ENCODE results near the gene SLCO1A2.

SLCO1A2 gene

DNA sequence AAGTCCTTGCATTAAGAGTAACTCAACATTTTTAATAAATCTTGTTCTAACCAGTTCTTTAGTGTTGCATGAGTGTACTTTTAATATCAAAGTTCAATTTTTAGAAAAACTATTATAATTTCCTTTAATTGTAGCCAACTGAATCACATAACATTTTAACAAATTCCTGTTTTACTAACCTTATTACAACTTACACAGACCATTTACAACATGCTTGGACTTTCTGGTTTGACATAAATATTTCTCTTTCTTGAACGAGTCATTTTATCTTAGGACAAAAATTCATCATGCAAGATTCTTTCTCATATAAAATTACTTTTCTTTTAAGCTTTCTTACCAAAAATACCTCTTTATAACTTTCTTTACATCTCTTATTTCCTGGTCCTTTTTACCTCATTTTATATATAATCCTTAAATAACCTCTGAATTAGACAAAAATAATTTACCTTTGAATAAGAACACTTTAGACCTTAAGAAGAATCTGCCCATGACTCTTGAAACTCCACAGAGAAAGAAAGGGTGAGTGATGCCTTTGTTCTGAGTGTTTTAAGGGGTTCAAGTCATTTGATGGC lies 3.9 kb downstream of the SLCO1A2 start:
- TF ChIP-seq, protein P1, sequence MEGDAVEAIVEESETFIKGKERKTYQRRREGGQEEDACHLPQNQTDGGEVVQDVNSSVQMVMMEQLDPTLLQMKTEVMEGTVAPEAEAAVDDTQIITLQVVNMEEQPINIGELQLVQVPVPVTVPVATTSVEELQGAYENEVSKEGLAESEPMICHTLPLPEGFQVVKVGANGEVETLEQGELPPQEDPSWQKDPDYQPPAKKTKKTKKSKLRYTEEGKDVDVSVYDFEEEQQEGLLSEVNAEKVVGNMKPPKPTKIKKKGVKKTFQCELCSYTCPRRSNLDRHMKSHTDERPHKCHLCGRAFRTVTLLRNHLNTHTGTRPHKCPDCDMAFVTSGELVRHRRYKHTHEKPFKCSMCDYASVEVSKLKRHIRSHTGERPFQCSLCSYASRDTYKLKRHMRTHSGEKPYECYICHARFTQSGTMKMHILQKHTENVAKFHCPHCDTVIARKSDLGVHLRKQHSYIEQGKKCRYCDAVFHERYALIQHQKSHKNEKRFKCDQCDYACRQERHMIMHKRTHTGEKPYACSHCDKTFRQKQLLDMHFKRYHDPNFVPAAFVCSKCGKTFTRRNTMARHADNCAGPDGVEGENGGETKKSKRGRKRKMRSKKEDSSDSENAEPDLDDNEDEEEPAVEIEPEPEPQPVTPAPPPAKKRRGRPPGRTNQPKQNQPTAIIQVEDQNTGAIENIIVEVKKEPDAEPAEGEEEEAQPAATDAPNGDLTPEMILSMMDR (IDR thresholded peaks at IDR 0.05): no peak
- Histone ChIP-seq H3K27ac (no peak overlapping the region), H3K4me3 (no peak overlapping the region)
- no peak for DNase-seq (ENCODE audit: low spot score)

DNA sequence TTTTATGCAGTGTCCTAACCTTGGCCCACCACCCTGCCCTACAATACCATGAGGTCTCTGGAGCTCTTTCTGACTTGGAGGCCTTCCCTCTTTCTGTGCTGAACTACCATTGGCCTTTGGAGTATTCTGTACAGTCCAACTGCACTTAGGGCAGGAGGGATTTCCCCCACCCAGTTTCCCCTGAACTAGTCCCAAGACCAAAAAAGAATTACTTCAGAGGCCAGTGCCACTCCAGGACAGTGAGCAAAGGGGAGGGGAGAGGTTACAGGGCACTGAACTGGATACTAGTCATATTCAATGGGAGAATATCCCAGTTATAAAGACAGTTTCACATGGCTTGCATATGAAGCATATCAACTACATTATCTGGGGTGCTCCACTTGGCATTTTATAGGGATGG lies 6.1 kb downstream of the SLCO1A2 start:
- no peak for DNase-seq (ENCODE audit: low spot score)
- Histone ChIP-seq H3K27ac (no peak overlapping the region), H3K4me3 (no peak overlapping the region)
- TF ChIP-seq, protein P1 (IDR thresholded peaks at IDR 0.05): no peak

DNA sequence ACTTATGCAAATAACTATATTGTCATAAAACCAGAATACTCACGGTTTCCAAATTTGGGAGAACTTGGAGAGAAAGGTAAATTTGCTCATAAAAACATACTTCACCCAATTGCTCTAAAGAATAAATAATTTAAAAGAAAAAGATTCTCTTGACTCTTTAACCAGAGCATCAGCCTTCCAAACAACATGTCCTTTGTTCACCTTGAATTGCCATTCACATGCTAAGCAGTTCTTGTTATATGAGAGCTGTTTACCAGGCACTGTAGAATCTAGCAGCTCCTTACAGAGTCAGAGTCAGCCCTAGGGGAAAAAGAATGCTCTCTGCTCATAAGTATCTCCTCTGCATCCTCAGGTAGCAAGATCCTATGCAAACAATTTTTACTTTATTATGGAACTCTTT lies 10.2 kb downstream of the SLCO1A2 start:
- Histone ChIP-seq H3K4me3 (no peak overlapping the region), H3K27ac (no peak overlapping the region)
- TF ChIP-seq, protein P1 (IDR thresholded peaks at IDR 0.05): no peak
- DNase-seq (ENCODE audit: low spot score): no peak

DNA sequence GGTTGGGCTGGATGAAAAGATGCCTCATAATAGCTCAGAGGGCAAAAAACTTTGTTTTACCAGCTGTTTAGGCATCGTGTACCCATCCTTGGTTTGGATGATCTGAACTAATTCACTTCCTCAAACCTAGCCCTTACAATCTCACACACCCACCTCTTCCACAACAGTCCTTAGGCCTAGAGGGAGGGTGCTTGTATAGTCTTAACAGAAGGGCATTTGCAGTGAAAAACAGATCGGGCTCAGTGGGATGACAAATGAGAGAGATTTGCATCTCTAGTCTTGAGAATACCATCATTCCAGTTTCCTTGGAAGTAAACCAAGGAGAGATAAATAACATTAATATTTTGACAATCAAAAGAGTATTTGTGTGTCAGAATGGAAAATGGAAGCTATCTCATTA lies 11.0 kb downstream of the SLCO1A2 start:
- TF ChIP-seq, protein P1 (IDR thresholded peaks at IDR 0.05): no peak
- Histone ChIP-seq H3K4me3 (no peak overlapping the region), H3K27ac (no peak overlapping the region)
- no peak for DNase-seq (ENCODE audit: low spot score)

DNA sequence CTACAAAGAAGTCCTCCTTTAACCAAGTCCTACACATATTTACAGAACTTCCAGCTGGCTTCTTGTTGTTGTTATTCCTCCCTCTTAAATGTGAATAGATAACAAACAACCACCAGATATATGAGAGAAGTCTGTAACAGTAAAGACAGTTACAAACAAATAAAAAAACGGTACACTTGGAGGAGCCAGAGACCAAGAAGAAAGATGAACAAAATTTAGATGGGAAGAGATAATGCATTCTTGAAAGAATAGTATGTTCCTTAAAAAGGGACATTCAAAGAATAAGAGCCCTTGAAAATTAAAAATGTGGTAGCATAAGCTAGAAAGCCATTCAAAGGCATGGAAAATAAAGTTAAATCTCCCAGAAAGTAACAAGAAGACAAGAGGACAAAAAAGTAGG lies 25.9 kb downstream of the SLCO1A2 start:
- TF ChIP-seq, protein P1 (IDR thresholded peaks at IDR 0.05): no peak
- H3K27ac ChIP-seq: no peak overlapping the region
- H3K4me3 ChIP-seq: no peak overlapping the region
- no peak for DNase-seq (ENCODE audit: low spot score)

DNA sequence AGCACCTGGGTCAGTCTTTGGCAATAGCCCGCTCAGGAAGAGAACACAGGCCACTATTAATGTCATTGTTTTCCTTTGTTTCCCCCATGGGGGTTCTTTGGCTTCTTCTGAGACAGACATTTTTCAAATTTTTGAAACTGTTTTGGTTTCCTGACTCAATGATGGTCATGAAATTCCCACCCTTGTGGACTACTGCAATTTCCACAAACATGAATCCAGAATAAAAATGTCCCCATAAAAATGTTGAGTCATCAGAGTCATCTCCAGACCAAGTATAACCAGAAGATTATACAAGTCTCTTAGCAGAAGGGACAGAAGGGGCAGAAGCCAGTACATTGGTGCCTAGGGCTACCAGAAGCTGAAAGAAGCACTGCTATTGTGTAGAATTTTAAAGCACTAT lies 29.1 kb downstream of the SLCO1A2 start:
- no peak for DNase-seq (ENCODE audit: low spot score)
- H3K27ac ChIP-seq: no peak overlapping the region
- TF ChIP-seq, protein P1 (IDR thresholded peaks at IDR 0.05): no peak
- no peak overlapping the region for H3K4me3 ChIP-seq

DNA sequence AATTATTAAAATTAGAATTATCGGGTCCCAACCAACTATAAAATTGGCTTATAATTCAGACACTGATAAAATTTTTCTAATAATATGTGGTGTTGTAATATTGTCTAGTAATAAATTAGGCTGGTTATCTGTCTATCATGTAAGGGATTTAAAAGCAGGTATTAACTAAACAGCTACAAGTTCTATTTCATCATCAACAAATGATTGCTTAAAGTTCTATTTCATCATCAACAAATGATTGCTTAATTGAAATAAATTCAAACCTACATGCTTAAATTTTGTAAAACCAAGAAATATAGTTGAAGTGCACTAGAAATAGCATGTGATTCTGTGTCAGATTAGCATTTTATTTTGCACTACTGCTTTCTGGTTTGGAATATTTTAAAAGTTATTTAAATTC lies 34.1 kb downstream of the SLCO1A2 start:
- Histone ChIP-seq H3K4me3 (no peak overlapping the region), H3K27ac (no peak overlapping the region)
- DNase-seq (ENCODE audit: low spot score): no peak
- TF ChIP-seq, protein P1 (IDR thresholded peaks at IDR 0.05): no peak
